Heart right ventricle (tissue), 16 donors: Measurements from ENCODE around the gene SLC35B2. TPM values are rescaled to one million over a fixed set of nuclear protein-coding genes. Genes with fewer than 3 reads are reported as not detected.

Experiments
- ATAC-seq, 8 donors: fragments of 200-7000 bp; cut with Tn5 transposase; one replicate each; pipeline ENCODE4 v1.9.1; 2020; ENCODE audit warnings: mild to moderate bottlenecking in 8 of 8, moderate library complexity in 8 of 8, moderate number of reproducible peaks in 1 of 8
- DNase-seq, 2 donors: peaks; one replicate each; pipeline ENCODE4 v3.0.0-alpha.2; 2020
- H3K27ac ChIP-seq, 10 donors: fragments of 200-600 bp; sonication (generic) in 2 of 10; one replicate each; pipeline versions ENCODE4 v1.5.0 to v1.8.0; 2020 to 2022; ENCODE audit warnings: mild to moderate bottlenecking in 3 of 10
- H3K27me3 ChIP-seq, 7 donors: fragments of 200-600 bp; one replicate each; pipeline ENCODE4 v1.8.0; 2021 to 2022; ENCODE audit warnings: mild to moderate bottlenecking in 2 of 7
- H3K36me3 ChIP-seq, 9 donors: fragments of 200-600 bp; sonication (generic) in 1 of 9; one replicate each; pipeline versions ENCODE4 v1.5.0 to v1.8.0; 2020 to 2022; ENCODE audit warnings: mild to moderate bottlenecking in 2 of 9
- H3K4me1 ChIP-seq, 9 donors: fragments of 200-600 bp; sonication (generic) in 1 of 9; one replicate each; pipeline versions ENCODE4 v1.5.0 to v1.8.0; 2020 to 2022; ENCODE audit warnings: mild to moderate bottlenecking in 4 of 9
- H3K4me3 ChIP-seq, 10 donors: fragments of 200-600 bp; sonication (generic) in 2 of 10; one replicate each; pipeline versions ENCODE4 v1.5.0 to v1.8.0; 2020 to 2022; ENCODE audit warnings: mild to moderate bottlenecking in 7 of 10, moderate library complexity in 2 of 10
- H3K9me3 ChIP-seq, 11 donors: fragments of 200-600 bp in 10 of 11; sonication (generic) in 2 of 11; one replicate each; pipeline versions ENCODE4 v1.5.0 to v1.8.0; 2013 to 2022; ENCODE audit warnings: mild to moderate bottlenecking in 2 of 11, control low read depth in 1 of 11, moderate library complexity in 1 of 11
- CTCF ChIP-seq, 9 donors: fragments of 200-600 bp; sonication (generic) in 2 of 9; IDR thresholded peaks; one replicate each; pipeline versions ENCODE4 v1.5.0 to v1.8.0; 2021 to 2022; ENCODE audit warnings: antibody characterized with exemption in 9 of 9, mild to moderate bottlenecking in 5 of 9, moderate library complexity in 1 of 9
- whole genome bisulfite sequencing, 2 donors: extraction: QIAGEN DNeasy Blood & Tissue Kit; methylation state at CpG; one replicate each; pipeline ENCODE4 v1.1.7; 2013; ENCODE audit warnings: inconsistent platforms in 1 of 2; 5-methylcytosine and 5-hydroxymethylcytosine counted together
- intact Hi-C, 10 donors: fragments of 100-400 bp; cut with DNase I; formaldehyde crosslinking; loops; one replicate each; pipeline versions ENCODE4 v1.11.1 to v1.14.2; 2022
- polyA plus RNA-seq, 2 donors: library from polyadenylated mRNA; stranded (reverse); fragments of 200-250 nt; gene quantifications; one replicate each; pipeline ENCODE4 v1.2.3, GENCODE V29; 2013
- total RNA-seq, 10 donors: library from RNA; stranded (reverse); fragmentation: NEBNext Ultra II Directional in 3 of 10; extraction: Animal tissue kit (Norgen Biotek cat#: 25700) in 3 of 10; gene quantifications; one replicate each; pipeline versions ENCODE4 v1.2.1 to v1.2.4, GENCODE V29; 2021 to 2023
- donor health status: Arrhythmogenic right ventricular cardiomyopathy.
- donor health status: ischemic (EF 13 %, LVEDD 7.1; RV severe dilation, severe dysfunction).
- donor health status: healthy with polysubstance abuse.
- donor health status: DM: no; HTN: yes; CAD: no.
- donor health status: DM: no; HTN: no; CAD: no.
- donor health status: ischemic (EF 25% LVEDD 6.9; RV normal size, moderate dysfunction).
- donor health status: ischemic (EF 25% LVEDD 5.7; RV mildly dilated, moderate dysfunction).
- donor health status: healthy.
- donor health status: DM: yes; HTN: yes; CAD: no.
- donor health status: Ischemic cardiomyopathy.
- donor health status: ischemic (EF 35%, LVEDD 5.7; RV mildly dilated, moderate dysfunction).
- donor health status: nonischemic (EF 11% LVEDD 7.7; RV severe dilation, severe dysfunction).
- donor health status: DM: yes; HTN: yes; CAD: no.
- donor health status: PGD.
- donor health status: ischemic (EF 29% LVEDD 5.4; RV normal size, mild dysfunction).
- donor health status: nonischemic (EF 23%, LVEDD 6.1; RV moderate dilation, normal function).

The SLC35B2 gene
- total and polyA plus RNA-seq, 12 donors: 9.1 to 29.8 (median 23.7) TPM

GRCh38 chr6:44223319-44224028 lies 33.9 kb downstream of the SLC35B2 start, which contains the start of gene SLC29A1:
SLC29A1 (plus strand) TSS chr6:44223595; CDS start chr6:44227314, 3,719 bp downstream.
- WGBS, 2 donors: 1% methylated on average over 70 to 72 of the region's 73 CpGs
- Histone ChIP-seq H3K4me3 (peak within 1 kb of the TSS; percentile 64 to 87 (median 74)), H3K27me3 (no peaks in the 10 kb centered on the region), H3K9me3 (no peaks in the 10 kb centered on the region), H3K36me3 (no peaks in the 10 kb centered on the region), H3K4me1 (peaks cover 46 to 97% (median 92%) of the 10 kb centered on the region in 9 donors), H3K27ac (peak within 1 kb of the TSS; percentile 82 to 98 (median 94))
- ATAC-seq (peak; percentile 5 to 47 (median 20)), DNase-seq (peak; percentile 77 to 85)
- peak in 5 of 9 donors; percentile 6 to 43 (median 28) for TF ChIP-seq CTCF (IDR thresholded peaks at IDR 0.05)
- intact Hi-C loops: loop anchor here in 1 of 10 donors (10.0 kb wide), 1 partner anchor 449 kb away; the partner anchor contains the start of gene VEGFA

GRCh38 chr6:44222486-44223318 lies 34.6 kb downstream of the SLC35B2 start:
- peak overlapping the region; percentile 82 to 98 (median 94) for H3K27ac ChIP-seq
- DNase-seq (peak in 1 of 2 donors; percentile 23), ATAC-seq (no peak)
- 14 to 17% methylated on average over 26 of the region's 26 CpGs for WGBS, 2 donors
- H3K36me3 ChIP-seq: no peaks in the 10 kb centered on the region
- H3K27me3 ChIP-seq: no peaks in the 10 kb centered on the region
- peak overlapping the region in 9 of 10 donors; percentile 67 to 87 (median 75) for H3K4me3 ChIP-seq
- TF ChIP-seq CTCF (IDR thresholded peaks at IDR 0.05): no peak
- peaks cover 45 to 97% (median 92%) of the 10 kb centered on the region in 9 donors for H3K4me1 ChIP-seq
- intact Hi-C loops: loop anchor here in 1 of 10 donors (10.0 kb wide), 1 partner anchor 448 kb away; the partner anchor contains the start of gene VEGFA
- no peaks in the 10 kb centered on the region for H3K9me3 ChIP-seq

- peak overlapping the region; percentile 82 to 98 (median 94) for H3K27ac ChIP-seq
- no peak for TF ChIP-seq CTCF (IDR thresholded peaks at IDR 0.05)
- WGBS, 2 donors: 39 to 64% methylated on average over 2 of the region's 2 CpGs
- DNase-seq (no peak), ATAC-seq (no peak)
- H3K36me3 ChIP-seq: no peaks in the 10 kb centered on the region
- no peaks in the 10 kb centered on the region for H3K9me3 ChIP-seq
- peaks cover 41 to 97% (median 92%) of the 10 kb centered on the region in 9 donors for H3K4me1 ChIP-seq
- no peaks in the 10 kb centered on the region for H3K27me3 ChIP-seq
- H3K4me3 ChIP-seq: peak overlapping the region in 5 of 10 donors; percentile 72 to 87 (median 75)
- intact Hi-C loops: loop anchor here in 3 of 10 donors (1.0 to 10.0 kb wide), 4 partner anchors 12 to 447 kb away; partner anchors contain the start of genes SLC35B2 (in 1 of the 3) and VEGFA (in 1 of the 3)
Measured at GRCh38 chr6:44221961-44222335, 35.4 kb downstream of the SLC35B2 start.
